Iris pigment epithelial cell (primary cell): ENCODE measurements around the gene PLTP.
"Not testable (repeated sequence)": the region's sequence is repeated elsewhere in the genome, so short reads cannot be mapped to it uniquely, and the experiment has no call there.

Source experiments
- DNase-seq: peaks from one replicate; pipeline ENCODE4 v3.0.0-alpha.2; 2011; ENCODE audit warnings: low read depth

The PLTP gene

GRCh38 chr20:45911486-45912343, at the start of gene PLTP:
Gene PLTP (minus strand): TSS chr20:45912155. CDS start chr20:45911452, 703 bp downstream.
- peak; percentile 62 for DNase-seq

GRCh38 chr20:45959956-45960630, 48.1 kb upstream of the PLTP start:
- DNase-seq = no peak

DNA sequence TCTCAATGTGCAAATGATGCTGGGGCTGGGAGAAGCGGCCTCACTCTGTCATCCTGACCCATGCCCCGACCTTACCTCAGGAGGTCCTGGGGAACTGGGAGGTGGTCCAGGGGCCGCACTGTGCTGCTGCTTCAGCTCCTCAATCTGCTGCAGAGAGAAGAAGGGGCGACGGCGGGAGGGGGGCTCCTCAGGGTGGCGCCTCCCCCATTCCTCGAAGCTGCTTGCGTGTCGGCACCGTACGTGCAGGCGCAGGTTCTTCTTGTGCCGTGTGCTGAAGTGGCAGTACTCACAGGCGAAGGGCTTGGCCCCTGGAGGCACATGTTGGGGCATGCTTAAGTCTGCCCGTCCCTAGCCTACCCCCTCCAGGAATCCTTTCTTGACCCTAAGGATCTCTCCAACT, 47.2 kb upstream of the PLTP start:
- no peak for DNase-seq

- no peak for DNase-seq
Observed at GRCh38 chr20:45958593-45958992, 46.6 kb upstream of the PLTP start.

- DNase-seq = no peak
Observed at GRCh38 chr20:45957021-45957941, 45.3 kb upstream of the PLTP start.

DNA sequence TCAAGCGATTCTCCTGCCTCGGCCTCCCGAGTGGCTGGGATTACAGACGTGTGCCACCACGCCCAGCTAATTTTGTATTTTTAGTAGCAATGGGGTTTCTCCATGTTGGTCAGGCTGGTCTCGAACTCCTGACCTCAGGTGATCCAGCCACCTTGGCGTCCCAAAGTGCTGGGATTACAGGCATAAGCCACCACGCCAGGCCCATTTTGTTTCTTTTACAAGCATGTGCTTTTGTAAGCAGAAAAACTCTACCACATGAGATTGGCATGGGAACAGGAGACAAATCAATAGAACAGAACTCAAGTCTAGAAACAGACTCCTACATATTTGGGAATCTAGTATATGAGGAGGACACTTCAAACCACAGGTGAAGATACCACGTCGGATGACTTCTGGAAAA, 44.4 kb upstream of the PLTP start:
- DNase-seq = not testable (repeated sequence)

DNA sequence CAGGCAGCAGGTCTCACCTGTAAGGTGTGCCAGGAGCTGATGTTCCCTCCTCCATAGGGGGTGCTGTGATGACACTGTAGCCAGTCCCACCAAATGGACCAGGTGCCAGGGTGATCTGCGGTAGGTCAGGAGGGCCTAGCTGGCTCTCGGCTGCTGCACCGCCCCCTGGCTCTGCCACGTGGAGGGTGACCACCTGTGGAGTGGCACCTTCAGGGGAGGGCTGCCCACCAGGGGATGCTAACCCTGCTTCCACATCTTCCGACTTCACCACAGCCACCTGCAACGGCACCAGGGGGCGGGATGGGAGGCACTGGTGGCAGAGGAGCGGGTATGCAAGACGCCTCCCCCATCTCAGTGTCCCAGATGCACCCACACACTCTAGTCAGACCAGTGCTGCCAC, 41.7 kb upstream of the PLTP start:
- DNase-seq = no peak

GRCh38 chr20:45952861-45953260, 40.9 kb upstream of the PLTP start:
- DNase-seq = no peak

GRCh38 chr20:45951925-45952834, 40.2 kb upstream of the PLTP start:
- no peak for DNase-seq

- no peak for DNase-seq
Observed at GRCh38 chr20:45950330-45950646, 38.3 kb upstream of the PLTP start.

GRCh38 chr20:45949542-45950329, 37.8 kb upstream of the PLTP start:
- no peak for DNase-seq

DNA sequence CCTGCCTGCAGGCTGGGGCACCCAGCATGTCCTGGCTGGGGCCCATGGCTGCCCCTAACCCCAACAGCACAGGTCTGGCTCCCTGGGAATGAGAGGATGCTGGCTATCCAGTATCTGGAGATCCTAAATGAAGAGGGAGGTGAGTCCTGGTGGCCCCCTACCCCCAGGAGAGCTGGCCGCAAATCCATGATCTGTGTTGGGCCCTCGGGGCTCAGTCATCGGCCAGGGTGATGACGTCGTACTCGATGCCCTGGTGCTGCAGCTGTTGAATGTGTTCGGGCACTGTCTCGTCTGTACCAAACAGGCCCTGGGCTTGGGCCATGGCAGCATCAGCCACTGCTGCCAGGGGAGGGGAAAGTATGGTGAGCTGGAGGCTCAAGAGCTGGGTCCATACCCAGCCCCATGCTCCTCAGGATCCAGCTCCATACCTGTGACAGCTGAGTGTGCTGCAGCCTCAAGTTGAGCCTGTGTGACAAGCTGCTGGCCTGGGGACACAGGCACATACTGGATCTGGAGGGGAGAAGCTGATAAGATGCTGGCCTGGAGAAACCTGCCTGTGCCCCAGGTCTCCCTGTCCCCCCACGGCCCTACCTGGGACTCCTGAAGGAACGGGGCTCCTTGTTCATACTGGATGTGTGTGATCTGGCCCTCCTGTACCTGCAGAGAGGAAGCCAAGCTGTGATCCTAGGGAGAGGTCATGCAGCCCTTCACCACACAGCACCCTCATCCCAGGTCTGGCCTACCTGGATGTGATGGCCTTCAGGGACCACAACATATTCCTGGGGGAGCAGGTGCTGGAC, 37.0 kb upstream of the PLTP start:
- DNase-seq = no peak

- no peak for DNase-seq
Observed at GRCh38 chr20:45948261-45948733, 36.3 kb upstream of the PLTP start.

- no peak for DNase-seq
Observed at GRCh38 chr20:45947110-45947866, 35.3 kb upstream of the PLTP start.

GRCh38 chr20:45946149-45946970, 34.4 kb upstream of the PLTP start:
- peak; percentile 97 for DNase-seq

- DNase-seq = peak; percentile 69
Observed at GRCh38 chr20:45945678-45946148, 33.8 kb upstream of the PLTP start.

GRCh38 chr20:45944965-45945677, 33.2 kb upstream of the PLTP start:
- no peak for DNase-seq
